Fibroblast of skin of right biceps (primary cell): ENCODE data around the gene CSF1R.
A peak's percentile ranks its signal among the peaks of the same experiment; 100 is the strongest.

Experiments
- DNase-seq: peaks from one replicate; pipeline ENCODE4 v3.0.0-alpha.2; 2013

The CSF1R gene

DNA sequence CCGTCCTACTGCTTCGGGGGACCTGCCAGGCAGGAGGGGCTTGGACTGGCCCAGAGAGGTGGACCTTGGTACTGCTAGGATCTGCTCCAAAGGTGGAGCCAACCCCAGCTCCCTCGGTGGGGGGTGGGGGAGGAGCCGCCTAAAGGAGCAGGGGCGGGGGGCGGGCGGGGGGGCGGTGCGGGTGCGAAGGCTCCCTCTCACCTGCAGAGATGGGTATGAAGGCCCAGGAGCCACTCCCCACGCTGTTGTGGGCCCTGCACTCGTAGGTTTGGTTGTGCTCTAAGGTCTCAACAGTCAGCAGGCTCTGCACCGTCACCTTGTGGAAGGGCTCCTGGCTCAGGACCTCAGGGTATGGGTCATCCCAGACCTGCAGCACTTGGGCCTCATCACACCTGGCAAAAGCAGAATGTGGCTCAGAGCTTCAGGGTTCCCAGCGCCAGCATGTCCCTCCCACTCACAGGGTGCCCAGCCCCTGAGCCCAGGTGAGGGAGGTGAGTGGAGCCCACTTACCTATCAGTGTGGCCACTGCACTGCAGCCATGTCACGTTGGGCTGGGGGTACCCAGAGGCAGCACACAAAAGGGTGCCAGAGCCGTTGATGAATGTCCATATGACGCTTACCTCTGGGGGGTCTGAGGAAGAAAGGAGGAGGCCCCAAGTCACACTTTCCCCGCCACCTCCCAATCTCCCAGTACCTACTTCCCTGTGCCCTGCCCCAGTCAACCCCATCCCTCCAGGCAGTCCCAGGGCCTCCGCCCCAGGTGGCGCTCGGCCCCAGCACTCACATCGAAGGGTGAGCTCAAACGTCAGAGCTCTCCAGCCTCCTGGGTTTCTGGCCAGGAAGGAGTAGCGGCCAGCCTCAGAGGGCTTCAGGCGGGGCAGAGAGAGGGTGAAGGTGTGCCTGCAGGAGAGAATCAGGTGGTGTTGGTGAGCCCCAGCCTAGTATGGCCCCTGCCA lies 16.4 kb downstream of the CSF1R start:
- DNase-seq: no peak

DNA sequence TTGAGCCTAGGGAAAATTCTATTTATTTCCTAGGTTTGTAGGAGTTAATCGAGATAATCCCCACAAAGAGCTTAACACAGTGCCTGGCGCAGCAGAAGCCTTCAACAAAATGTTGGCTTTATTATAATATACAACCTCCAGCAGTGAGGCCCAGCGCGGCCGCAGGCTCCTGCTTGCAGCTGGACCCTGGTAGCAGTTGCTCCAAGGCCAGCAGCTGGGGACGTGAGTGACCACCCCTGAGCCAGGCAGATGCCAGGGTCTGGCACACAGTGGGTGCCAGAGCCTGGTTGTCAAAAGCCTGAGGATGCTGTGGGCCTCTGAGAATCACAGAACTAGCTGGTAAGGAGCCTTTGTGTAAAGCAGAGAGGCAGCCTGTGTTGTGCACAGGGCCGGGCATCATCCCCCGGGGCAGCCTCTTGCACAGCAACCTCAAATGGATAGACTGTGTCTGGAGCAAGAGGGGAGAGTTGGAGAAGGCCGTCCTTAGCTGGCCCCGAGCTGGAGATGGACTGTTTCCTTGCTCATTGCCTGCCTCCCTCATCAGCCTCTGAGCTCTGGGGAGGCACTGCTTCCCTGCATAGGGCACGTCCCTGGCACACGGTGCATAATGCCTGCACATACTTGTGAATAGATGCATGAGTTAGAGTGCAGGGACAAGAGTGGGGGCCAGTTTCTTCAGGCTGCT lies 17.3 kb downstream of the CSF1R start:
- DNase-seq: no peak

DNA sequence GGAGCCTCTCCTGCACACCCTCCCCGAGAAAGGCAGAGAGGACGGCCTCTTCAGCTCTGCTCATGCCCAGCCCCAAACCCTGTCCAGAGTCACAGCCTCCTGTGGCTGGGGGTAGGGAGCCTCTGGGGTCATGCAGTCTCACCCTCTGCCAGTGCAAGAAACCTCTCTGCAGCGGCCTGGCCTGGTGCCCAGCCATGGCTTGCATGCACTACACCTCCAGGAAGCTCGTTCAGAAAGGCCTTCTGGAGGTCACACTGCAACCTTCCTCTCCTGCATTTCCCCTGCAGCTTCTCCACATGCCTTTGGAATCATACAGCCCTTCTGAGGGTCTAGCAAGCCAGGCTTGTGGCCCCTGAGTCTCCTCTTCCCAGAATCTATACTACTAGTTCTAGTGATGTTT lies 17.9 kb downstream of the CSF1R start:
- DNase-seq: peak; percentile 24

DNA sequence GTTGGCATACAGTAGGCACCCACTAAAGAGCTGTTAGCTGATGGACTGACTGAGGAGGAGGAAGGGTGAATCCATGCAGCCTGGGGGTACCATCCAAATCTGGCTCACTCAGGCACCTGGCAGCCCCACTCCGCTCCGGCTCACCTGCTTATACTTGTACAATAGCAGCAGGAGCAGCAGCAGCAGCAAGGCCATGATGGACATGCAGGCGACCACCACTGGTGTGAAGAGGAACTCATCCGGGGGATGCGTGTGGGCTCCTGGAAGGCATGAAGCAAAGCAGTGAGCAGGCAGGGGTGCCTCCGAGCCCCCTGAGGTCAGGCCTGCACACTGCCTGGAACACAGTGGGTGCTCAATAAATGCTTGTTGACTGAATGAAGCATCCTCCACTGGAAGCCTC lies 18.3 kb downstream of the CSF1R start:
- DNase-seq: no peak

DNA sequence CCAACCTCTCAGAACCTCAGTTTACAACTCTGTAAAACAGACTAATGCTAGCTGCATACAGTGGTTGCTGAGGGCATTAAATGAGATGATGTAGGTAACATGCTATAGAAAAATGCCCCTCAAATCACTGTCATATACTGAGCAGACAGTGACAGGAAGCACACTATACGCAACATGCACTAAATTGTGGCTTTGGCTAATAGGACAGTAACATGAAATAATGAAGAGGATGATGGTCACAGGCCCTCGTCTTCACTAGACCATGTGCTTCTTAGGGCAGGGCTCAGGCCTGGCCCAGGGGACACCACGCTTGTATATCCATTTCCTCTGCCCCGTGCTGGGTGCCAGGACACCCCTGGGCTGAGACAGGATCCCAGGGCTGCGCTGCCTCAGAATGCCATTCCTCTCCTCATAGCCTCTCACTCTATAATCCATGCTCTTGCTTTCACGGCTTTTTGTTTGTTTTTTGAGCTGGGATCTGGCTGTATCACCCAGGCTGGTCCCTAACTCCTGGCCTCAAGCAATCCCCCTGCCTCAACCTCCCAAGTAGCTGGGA lies 18.9 kb downstream of the CSF1R start:
- DNase-seq: no peak

DNA sequence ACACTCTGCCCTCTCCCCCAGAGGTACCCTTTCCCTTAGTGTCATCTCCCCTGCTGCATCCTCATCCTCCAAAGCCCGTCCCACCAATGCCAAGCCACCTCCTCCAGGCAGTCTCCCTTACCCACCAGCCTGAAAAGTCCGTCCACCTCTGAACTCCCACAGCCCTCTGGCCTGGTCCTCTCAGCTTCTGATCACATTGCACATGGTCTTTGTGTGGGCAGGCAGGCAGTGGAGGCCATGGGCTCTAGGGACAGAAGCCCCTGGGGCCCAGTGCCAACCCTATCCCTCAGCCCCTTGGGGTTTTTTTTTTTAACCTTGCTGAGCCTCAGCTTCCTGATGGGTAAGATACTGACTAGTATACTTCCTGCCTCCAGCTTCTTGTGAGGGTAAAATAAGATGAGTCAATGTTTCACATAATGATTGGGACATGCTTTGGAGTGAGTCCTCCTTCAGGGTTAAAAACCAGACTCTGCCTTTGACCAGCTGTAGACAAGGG lies 19.4 kb downstream of the CSF1R start:
- peak; percentile 73 for DNase-seq

DNA sequence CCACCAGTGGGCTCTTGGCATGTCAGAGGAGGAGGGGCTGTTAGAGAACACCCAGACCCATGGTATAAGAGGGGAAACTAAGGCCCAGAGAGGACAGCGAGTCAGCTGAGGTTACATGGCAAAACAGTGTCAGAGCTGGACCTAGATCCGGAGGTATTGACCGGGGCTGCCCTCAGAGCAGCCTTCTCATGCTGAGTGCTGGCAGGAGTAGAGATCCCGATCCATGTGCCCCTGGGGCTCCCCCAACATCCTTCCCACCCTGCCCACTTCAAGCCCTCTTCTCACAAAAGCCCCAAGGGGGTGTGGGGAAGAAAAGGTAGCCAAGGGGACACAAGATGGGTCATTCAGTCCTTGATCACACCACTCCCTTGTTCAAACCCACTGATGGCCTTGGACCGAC lies 19.9 kb downstream of the CSF1R start:
- DNase-seq: no peak

DNA sequence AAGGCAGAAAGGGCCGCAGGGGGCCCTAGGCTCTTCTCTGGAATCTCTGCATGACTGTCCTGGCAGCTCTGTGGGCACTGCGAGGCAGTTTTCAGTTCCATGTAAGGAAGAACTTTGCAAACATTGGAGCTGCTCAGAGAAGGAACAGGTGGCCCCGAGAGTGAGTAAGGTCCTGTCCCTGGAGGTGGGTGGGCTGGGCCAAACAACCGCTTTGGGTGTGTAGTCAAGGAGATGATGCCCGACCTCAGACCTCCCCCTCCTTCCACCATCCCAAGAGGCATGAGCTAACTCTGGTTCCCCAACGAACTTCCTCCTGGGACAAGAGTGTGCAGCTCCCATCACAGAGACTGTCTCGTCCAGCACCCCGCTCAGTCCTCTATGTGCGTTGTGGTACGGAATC lies 20.5 kb downstream of the CSF1R start:
- DNase-seq: peak; percentile 51

DNA sequence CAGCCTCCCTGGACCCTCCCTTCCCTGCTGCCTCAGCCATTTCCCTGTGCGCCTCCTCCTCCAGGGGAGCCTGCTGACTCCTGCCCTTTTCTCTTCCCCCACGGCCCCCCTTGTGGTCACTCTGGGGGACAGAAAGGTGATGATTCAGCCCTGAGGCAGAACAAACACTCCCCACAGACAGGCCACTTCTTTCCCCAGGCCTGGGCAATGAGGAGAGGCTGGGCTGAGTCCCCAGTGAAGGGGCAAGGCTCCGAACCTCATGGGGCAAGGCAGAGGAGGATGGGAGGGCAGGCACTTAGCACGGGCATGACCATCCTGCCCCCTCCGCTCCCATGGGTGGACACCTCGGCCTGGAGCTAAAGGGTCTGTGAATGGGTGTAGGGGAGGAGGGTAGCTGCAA lies 21.0 kb downstream of the CSF1R start:
- peak; percentile 53 for DNase-seq

DNA sequence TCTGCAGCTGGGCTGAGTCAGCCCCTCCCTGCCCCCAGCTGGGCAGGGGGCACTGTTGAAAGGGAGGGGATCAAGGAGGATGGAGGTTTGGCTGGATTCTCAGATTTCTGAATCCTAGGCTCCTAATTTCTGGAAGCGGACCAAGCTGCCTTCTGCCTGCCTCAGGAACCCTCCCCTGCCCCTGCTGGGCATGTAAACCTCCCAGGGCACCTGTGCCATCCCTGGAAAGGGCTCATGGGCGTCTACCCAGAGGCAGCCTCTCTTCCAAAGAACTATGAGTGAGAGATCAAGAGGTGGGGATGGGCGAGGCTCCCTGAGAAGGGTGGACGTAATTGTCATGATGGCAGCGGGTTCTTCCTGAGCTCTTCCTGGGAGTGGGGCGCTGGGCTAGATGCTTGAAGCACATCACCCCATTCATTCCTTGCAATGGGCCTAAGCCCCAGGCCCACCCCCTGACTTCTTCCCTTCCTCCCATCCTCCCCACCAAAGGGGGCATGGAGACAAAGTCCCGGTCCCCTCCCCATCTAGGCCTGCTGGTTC lies 21.6 kb downstream of the CSF1R start:
- DNase-seq: no peak

DNA sequence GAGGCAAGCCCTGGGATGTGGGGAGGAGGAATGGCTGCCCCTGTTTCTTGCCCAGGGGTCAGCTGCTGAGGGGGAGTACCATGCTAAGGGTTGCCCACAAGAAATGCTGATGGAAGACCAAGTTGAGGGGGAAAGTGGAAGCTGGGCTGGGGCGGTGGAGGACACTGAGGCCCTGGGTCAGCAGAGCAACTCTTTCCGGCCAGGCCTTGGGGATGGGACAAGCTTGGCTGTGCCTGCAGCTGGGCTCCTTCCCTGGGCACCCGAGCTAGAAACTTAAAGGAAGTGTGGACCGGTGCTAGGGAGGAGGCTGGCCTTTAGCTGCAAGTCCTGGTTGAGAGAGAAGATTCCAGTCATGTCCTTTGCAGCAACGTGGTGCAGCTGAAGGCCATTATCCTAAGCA lies 22.7 kb downstream of the CSF1R start:
- no peak for DNase-seq

DNA sequence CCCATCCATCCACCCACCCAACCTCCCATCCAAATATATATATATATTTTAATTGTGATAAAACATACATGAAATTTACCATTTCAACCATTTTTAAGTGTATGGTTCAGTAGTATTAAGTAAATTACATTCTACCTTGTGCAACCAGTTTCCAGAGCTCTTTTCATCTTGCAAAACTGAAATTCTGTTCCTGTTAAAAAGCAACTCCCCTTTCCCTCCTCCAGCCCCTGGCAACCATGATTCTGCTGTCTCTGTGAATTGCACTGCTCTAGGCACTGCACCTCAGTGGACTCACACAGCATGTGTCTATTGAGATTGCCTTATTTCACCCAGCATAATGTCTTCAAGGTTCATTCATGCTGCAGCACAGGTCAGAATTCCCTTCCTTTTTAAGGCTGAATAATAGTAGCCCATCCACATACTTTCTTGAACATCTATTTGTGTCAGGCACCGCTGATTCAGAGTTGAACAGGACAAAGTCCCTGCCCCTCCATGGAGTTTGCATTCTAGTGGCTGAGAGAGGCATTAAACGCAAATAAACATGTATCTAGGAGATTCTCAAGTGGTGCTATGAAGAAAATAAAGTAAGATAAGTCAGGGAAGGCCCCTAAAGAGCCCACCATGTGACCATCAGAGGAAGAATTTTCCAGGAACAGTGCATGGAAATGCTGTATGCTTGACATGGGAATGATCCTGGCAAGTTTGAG lies 24.0 kb downstream of the CSF1R start:
- peak; percentile 22 for DNase-seq

DNA sequence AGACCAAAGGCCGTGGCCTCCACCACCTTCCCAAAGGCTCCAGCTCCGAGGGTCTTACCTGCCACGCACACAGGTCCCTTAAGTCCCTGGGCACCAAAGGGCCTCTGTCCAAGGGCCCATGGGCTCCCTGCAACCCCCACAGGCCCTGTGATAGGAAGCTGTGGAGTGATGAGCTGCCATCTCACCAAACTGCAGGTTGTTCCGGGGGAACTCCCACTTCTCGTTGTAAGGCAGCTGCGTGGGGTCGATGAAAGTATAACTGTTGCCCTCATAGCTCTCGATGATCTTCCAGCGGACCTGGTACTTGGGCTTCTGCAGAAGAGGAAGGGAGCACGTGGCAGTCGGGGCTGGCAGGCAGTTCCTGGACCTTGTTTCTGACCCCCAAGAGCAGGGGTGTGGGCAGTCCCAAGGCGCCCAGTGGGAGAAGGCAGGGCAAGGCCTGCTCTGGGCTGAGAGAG lies 24.8 kb downstream of the CSF1R start:
- DNase-seq: no peak

DNA sequence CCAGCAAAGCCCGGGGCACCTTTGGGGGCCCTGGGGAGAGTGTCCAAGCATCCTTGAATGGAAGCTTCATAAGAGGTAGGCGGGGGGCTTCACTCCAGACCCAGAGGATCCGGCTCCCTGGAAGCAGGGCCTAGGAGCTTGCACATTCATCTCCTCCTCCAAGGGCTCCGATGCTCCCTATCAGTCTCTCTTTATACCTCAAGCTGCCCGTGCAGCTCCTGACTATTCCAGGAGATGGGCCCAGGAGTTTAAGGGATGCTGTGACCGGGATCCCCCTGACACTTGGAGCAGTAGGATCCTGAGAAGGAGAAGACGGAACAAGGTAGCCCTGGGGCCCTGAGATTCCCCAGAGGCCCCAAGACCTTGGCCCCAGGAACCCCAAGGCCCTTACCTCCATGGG lies 25.9 kb downstream of the CSF1R start:
- DNase-seq: no peak

DNA sequence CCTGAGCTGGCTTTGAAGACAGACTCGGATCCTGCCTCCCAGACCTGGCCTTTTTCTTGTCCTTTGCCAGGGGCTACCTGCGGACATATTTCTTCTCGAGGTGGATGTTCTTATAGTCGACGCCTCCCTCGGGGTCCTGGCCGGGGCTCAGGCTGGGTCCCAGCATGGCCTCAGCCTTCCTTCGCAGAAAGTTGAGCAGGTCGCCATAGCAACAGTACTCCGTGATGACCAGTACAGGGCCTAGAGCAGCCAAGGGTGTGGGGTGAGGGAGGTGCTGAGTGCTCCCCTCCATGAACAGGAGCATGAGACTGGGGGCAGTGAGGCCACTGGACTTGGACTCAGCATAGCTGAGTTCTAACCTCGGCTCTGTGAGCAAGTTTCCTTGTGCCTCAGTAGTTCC lies 26.7 kb downstream of the CSF1R start:
- DNase-seq: no peak

DNA sequence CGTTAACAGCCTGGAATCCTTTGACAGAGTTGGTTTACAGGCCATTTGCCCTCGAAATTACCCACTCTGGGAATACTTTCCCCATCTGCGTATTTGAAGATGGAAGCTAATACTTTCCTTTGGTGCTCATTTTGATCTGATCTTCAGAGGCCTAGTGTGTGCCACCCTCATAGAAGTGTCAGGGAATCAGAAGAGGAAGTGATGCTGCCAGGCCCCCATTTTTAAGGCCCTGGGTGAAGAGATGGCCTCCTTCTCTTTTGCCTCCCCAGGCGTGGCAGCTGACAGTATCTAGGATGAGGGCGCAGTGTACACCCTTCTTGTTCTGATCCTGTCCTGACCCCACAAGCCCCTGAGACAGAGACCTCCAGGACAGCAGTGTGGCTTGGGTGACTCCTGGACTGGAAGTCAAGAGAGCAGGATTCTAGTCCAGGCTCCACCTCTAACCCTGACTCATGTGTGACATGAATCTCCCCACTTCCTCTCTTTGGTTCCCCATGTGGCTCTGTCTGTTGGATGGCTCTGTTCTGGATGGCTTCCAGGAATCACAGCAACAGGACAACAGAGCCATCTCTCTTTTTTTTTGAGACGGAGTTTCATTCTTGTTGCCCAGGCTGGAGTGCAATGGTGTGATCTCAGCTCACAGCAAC lies 27.8 kb downstream of the CSF1R start:
- DNase-seq: peak; percentile 91

DNA sequence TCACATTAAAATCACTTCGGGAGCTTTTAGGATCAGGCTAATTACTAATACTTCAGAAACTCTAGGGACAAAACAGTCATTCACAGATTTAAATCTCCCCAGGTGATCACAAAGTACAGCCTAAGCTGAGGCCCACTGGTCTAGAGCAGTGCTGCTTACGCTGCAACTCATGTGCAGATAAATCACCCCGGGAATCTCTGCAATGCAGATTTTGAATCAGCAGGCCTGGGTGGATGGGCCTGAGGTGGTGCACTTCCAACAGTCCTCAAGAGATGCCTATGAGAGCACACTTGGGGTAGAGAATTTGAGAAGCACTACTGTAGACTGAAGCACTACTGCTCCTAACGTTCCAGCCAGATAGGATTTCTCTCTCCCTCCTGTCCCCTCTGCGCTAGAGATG lies 28.4 kb downstream of the CSF1R start:
- DNase-seq: peak; percentile 37

DNA sequence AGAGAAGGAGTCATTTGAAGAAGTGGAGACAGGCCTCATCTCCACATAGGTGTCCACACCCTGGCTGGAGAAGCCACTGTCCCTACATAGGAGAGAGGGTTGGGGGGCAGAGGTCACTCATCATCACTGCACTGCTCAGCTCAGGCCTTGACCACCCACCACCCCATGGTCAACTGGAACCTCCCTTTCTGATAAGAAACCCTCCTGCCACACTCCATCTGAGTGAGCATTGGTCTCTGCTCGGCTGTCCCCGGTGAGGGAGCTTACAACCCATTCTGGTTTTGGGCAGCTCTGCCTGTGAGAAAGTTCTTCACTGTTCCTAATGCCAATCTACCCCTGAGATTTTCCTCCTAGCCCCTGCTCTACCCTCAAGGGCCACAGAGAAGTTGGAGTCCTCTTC lies 28.8 kb downstream of the CSF1R start:
- DNase-seq: no peak

DNA sequence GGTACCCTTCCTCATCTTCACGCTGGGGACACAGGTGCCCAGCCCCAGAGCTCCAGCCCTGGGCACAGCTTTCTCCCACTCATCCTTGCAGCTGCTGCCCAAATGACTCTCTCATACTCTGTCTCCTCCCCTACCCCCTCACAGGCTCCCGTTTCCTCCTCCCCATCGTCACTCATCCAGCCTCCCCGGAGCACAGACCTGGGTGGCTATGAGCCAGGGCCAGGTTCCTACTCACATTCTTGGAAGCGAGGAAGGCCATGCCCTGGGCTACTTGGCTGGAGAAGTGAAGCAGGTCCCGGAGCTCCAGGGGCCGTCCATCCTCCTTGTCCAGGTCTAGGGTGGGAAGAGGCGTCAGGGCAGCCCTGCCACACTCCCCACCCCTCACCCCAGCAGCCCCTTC lies 29.3 kb downstream of the CSF1R start:
- no peak for DNase-seq

DNA sequence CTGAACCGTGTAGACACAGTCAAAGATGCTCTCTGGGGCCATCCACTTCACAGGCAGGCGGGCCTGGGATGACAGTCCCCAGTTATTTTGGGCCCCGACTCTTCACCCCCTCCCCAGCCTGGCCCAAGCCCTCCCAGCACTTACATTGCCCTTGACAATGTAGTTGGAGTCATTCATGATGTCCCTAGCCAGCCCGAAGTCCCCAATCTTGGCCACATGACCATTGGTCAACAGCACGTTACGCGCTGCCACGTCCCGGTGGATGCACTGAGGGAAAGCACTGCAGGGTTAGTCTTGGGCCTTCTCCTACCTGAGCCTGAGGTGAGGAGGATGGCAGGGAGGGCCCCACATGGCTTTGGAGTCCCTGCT lies 30.3 kb downstream of the CSF1R start:
- no peak for DNase-seq

DNA sequence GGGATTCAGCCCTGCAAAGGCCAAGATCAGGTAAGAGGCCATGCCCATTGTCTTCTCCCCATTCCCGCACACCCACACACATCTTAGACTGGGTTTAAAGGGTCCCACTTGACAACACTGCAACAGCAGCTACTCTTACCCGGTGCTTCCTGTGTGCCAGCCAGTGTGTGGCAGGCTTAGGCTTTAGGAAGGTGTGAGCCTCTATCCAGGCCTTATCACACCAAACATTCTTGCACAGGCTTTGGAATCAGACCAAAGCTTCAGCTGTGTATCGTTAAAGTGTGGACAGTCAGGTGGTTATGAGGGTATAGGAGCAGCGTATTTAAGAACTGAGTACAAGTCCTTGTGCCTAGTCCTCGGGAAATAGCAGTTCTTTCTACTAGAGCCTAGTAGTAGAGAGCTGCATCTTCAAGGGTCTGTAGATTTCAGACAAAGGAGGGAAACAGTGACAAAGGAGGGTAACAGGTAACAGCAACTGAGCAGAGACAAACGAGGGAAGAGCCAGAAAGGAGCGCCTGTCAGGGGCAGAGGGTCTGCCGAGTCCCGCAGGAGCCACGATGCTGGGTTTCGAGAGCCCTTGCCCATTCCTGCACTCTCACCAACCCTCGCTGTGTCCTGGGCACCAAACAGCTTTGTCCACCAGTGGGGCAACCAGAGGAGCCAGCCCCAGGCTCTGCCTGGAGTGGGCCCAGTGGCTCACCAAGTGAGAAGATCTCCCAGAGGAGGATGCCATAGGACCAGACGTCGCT lies 30.9 kb downstream of the CSF1R start:
- DNase-seq: no peak

DNA sequence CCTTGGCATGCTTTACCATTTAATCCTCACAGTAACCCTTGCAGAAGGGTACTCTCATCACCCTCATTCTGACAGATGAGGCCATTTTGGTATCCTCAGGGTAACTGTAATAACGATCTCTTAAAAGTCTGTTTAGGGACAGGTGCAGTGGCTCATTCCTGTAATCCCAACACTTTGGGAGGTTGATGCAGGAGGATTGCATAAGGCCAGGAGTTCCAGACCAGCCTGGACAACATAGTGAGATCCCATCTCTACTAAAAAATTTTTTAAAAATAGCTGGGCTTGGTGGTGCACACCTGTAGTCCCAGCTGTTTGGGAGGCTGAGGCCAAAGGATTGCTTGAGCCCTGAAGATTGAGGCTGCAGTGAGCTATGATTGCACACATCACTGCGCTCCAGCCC lies 31.8 kb downstream of the CSF1R start:
- no peak for DNase-seq
